IPS-18c (cell line): ENCODE results near the gene UBE2E2.

Source experiments
- H3K4me3 ChIP-seq: 2 replicates; pipeline ENCODE4 v1.7.0; 2013; ENCODE audit warnings: low read depth, mild to moderate bottlenecking, low read length, moderate library complexity; ENCODE audit not compliant: insufficient read depth
- H3K9me3 ChIP-seq: one replicate; pipeline ENCODE4 v1.6.1; 2013; ENCODE audit warnings: mild to moderate bottlenecking, low read length, moderate library complexity; ENCODE audit not compliant: control insufficient read depth, insufficient read depth

Gene UBE2E2

GRCh38 chr3:23488618-23489017, 285.5 kb downstream of the UBE2E2 start:
- H3K4me3 ChIP-seq: no peak overlapping the region
- H3K9me3 ChIP-seq: peaks cover 2% of the 10 kb centered on the region

GRCh38 chr3:23489300-23490158, 286.4 kb downstream of the UBE2E2 start:
- Histone ChIP-seq H3K9me3 (peaks cover under 1% of the 10 kb centered on the region), H3K4me3 (no peak overlapping the region)

- Histone ChIP-seq H3K9me3 (no peaks in the 10 kb centered on the region), H3K4me3 (no peak overlapping the region)
Measured at GRCh38 chr3:23490459-23490858, 287.3 kb downstream of the UBE2E2 start.

GRCh38 chr3:23492057-23492456, 288.9 kb downstream of the UBE2E2 start:
- Histone ChIP-seq H3K4me3 (no peak overlapping the region), H3K9me3 (no peaks in the 10 kb centered on the region)

- no peaks in the 10 kb centered on the region for H3K9me3 ChIP-seq
- H3K4me3 ChIP-seq: no peak overlapping the region
Measured at GRCh38 chr3:23493889-23494288, 290.8 kb downstream of the UBE2E2 start.

- H3K9me3 ChIP-seq: no peaks in the 10 kb centered on the region
Measured at GRCh38 chr3:23494967-23495366, 291.8 kb downstream of the UBE2E2 start.

GRCh38 chr3:23495507-23495906, 292.4 kb downstream of the UBE2E2 start:
- Histone ChIP-seq H3K4me3 (no peak overlapping the region), H3K9me3 (no peaks in the 10 kb centered on the region)

More at GRCh38 chr3:23494967-23495366, 291.8 kb downstream of the UBE2E2 start:
- no peak overlapping the region for H3K4me3 ChIP-seq

- Histone ChIP-seq H3K9me3 (no peaks in the 10 kb centered on the region), H3K4me3 (no peak overlapping the region)
Measured at GRCh38 chr3:23496165-23496564, 293.0 kb downstream of the UBE2E2 start.

- H3K4me3 ChIP-seq: no peak overlapping the region
- H3K9me3 ChIP-seq: no peaks in the 10 kb centered on the region
Measured at GRCh38 chr3:23497156-23497555, 294.0 kb downstream of the UBE2E2 start.

GRCh38 chr3:23501201-23501802, 298.2 kb downstream of the UBE2E2 start:
- Histone ChIP-seq H3K9me3 (no peaks in the 10 kb centered on the region), H3K4me3 (no peak overlapping the region)

- H3K9me3 ChIP-seq: no peaks in the 10 kb centered on the region
- no peak overlapping the region for H3K4me3 ChIP-seq
Measured at GRCh38 chr3:23508464-23508863, 305.3 kb downstream of the UBE2E2 start.

- Histone ChIP-seq H3K9me3 (no peaks in the 10 kb centered on the region), H3K4me3 (no peak overlapping the region)
Measured at GRCh38 chr3:23518441-23518840, 315.3 kb downstream of the UBE2E2 start.

GRCh38 chr3:23519314-23520208, 316.4 kb downstream of the UBE2E2 start:
- no peaks in the 10 kb centered on the region for H3K9me3 ChIP-seq

GRCh38 chr3:23527326-23527725, 324.2 kb downstream of the UBE2E2 start:
- H3K9me3 ChIP-seq: no peaks in the 10 kb centered on the region

More at GRCh38 chr3:23519314-23520208, 316.4 kb downstream of the UBE2E2 start:
- no peak overlapping the region for H3K4me3 ChIP-seq

GRCh38 chr3:23533596-23533995, 330.5 kb downstream of the UBE2E2 start:
- H3K9me3 ChIP-seq: no peaks in the 10 kb centered on the region
- no peak overlapping the region for H3K4me3 ChIP-seq

More at GRCh38 chr3:23527326-23527725, 324.2 kb downstream of the UBE2E2 start:
- H3K4me3 ChIP-seq: no peak overlapping the region

GRCh38 chr3:23533996-23534395, 330.9 kb downstream of the UBE2E2 start:
- no peaks in the 10 kb centered on the region for H3K9me3 ChIP-seq
- no peak overlapping the region for H3K4me3 ChIP-seq

GRCh38 chr3:23537101-23537551, 334.0 kb downstream of the UBE2E2 start:
- no peaks in the 10 kb centered on the region for H3K9me3 ChIP-seq
- no peak overlapping the region for H3K4me3 ChIP-seq
